Muscle layer of colon (tissue), 2 donors: ENCODE results near the gene IDS.
"Not testable (repeated sequence)": the region's sequence is repeated elsewhere in the genome, so short reads cannot be mapped to it uniquely, and the experiment has no call there.

ENCODE experiments used
- H3K27ac ChIP-seq: one replicate; pipeline ENCODE4 v1.7.0; 2013; ENCODE audit warnings: low read depth, mild to moderate bottlenecking, low read length, moderate library complexity
- H3K27me3 ChIP-seq, 2 donors: one replicate each; pipeline ENCODE4 v1.7.0; 2013; ENCODE audit warnings: low read length in 2 of 2, mild to moderate bottlenecking in 2 of 2; ENCODE audit not compliant: insufficient read depth in 2 of 2, control insufficient read depth in 1 of 2
- H3K36me3 ChIP-seq: one replicate; pipeline ENCODE4 v1.7.0; 2013; ENCODE audit warnings: mild to moderate bottlenecking, low read length; ENCODE audit not compliant: insufficient read depth
- H3K4me1 ChIP-seq: one replicate; pipeline ENCODE4 v1.7.0; 2013; ENCODE audit warnings: mild to moderate bottlenecking, low read length; ENCODE audit not compliant: insufficient read depth
- H3K4me3 ChIP-seq, 2 donors: one replicate each; pipeline ENCODE4 v1.7.0; 2013; ENCODE audit warnings: low read length in 2 of 2, low read depth in 1 of 2, mild to moderate bottlenecking in 1 of 2, moderate library complexity in 1 of 2
- H3K9ac ChIP-seq: one replicate; pipeline ENCODE4 v1.7.0; 2013; ENCODE audit warnings: low read length
- H3K9me3 ChIP-seq: one replicate; pipeline ENCODE4 v1.7.0; 2013; ENCODE audit warnings: mild to moderate bottlenecking, low read length
- donor health status: abdominal sarcoma.
- donor health status: Adenocarcinoma of cecum.

IDS gene

GRCh38 chrX:149510386-149510785 lies 5.3 kb upstream of the IDS start:
- Histone ChIP-seq H3K27ac (no peak overlapping the region), H3K27me3 (no peaks in the 10 kb centered on the region), H3K9me3 (no peaks in the 10 kb centered on the region), H3K4me1 (peaks cover 3% of the 10 kb centered on the region), H3K9ac (no peak overlapping the region), H3K36me3 (no peaks in the 10 kb centered on the region), H3K4me3 (no peak overlapping the region)

GRCh38 chrX:149508467-149508866 lies 3.4 kb upstream of the IDS start:
- Histone ChIP-seq H3K9me3 (no peaks in the 10 kb centered on the region), H3K27me3 (no peaks in the 10 kb centered on the region), H3K9ac (no peak overlapping the region), H3K36me3 (no peaks in the 10 kb centered on the region), H3K4me1 (peaks cover 7% of the 10 kb centered on the region), H3K27ac (no peak overlapping the region), H3K4me3 (no peak overlapping the region)

- Histone ChIP-seq H3K9ac (no peak overlapping the region), H3K9me3 (no peaks in the 10 kb centered on the region), H3K36me3 (peaks cover 11% of the 10 kb centered on the region), H3K4me1 (peaks cover 13% of the 10 kb centered on the region), H3K27me3 (no peaks in the 10 kb centered on the region), H3K4me3 (no peak overlapping the region), H3K27ac (no peak overlapping the region)
Observed at GRCh38 chrX:149506349-149506748, 1.2 kb upstream of the IDS start.

- Histone ChIP-seq H3K27me3 (no peaks in the 10 kb centered on the region), H3K4me3 (no peak overlapping the region), H3K27ac (peak overlapping the region; percentile 60), H3K9ac (no peak overlapping the region), H3K9me3 (no peaks in the 10 kb centered on the region), H3K36me3 (peaks cover 18% of the 10 kb centered on the region), H3K4me1 (peaks cover 13% of the 10 kb centered on the region)
Observed at GRCh38 chrX:149505671-149506070, 565 bp upstream of the IDS start.

- peak overlapping the region; percentile 60 for H3K27ac ChIP-seq
- peaks cover 13% of the 10 kb centered on the region for H3K4me1 ChIP-seq
- H3K9me3 ChIP-seq: no peaks in the 10 kb centered on the region
- H3K36me3 ChIP-seq: peaks cover 28% of the 10 kb centered on the region
- no peaks in the 10 kb centered on the region for H3K27me3 ChIP-seq
- H3K4me3 ChIP-seq: peak overlapping the region; percentile 48 to 58
- H3K9ac ChIP-seq: peak overlapping the region; percentile 44
Observed at GRCh38 chrX:149504226-149504914, 736 bp downstream of the IDS start.

GRCh38 chrX:149503446-149503845 lies 1.7 kb downstream of the IDS start:
- H3K4me3 ChIP-seq, H3K9me3 ChIP-seq, H3K27ac ChIP-seq, H3K9ac ChIP-seq, H3K27me3 ChIP-seq: not testable (repeated sequence)
- Histone ChIP-seq H3K4me1 (peaks cover 13% of the 10 kb centered on the region), H3K36me3 (peaks cover 28% of the 10 kb centered on the region)

GRCh38 chrX:149502923-149503322 lies 2.2 kb downstream of the IDS start:
- not testable (repeated sequence) for H3K27ac ChIP-seq, H3K27me3 ChIP-seq, H3K9ac ChIP-seq, H3K4me3 ChIP-seq, H3K9me3 ChIP-seq
- H3K4me1 ChIP-seq: peaks cover 13% of the 10 kb centered on the region
- peaks cover 31% of the 10 kb centered on the region for H3K36me3 ChIP-seq

GRCh38 chrX:149499766-149500165 lies 5.3 kb downstream of the IDS start:
- Histone ChIP-seq H3K36me3 (peaks cover 60% of the 10 kb centered on the region), H3K4me1 (peaks cover 10% of the 10 kb centered on the region), H3K4me3 (no peak overlapping the region), H3K27me3 (no peaks in the 10 kb centered on the region), H3K9ac (no peak overlapping the region), H3K27ac (no peak overlapping the region), H3K9me3 (no peaks in the 10 kb centered on the region)

- no peaks in the 10 kb centered on the region for H3K9me3 ChIP-seq
- no peak overlapping the region for H3K9ac ChIP-seq
- no peaks in the 10 kb centered on the region for H3K27me3 ChIP-seq
- peaks cover 6% of the 10 kb centered on the region for H3K4me1 ChIP-seq
- H3K36me3 ChIP-seq: peaks cover 68% of the 10 kb centered on the region
- no peak overlapping the region for H3K4me3 ChIP-seq
- H3K27ac ChIP-seq: no peak overlapping the region
Observed at GRCh38 chrX:149498767-149499166, 6.3 kb downstream of the IDS start.

GRCh38 chrX:149497626-149498025 lies 7.5 kb downstream of the IDS start:
- no peak overlapping the region for H3K4me3 ChIP-seq
- H3K9ac ChIP-seq: no peak overlapping the region
- H3K4me1 ChIP-seq: peaks cover 6% of the 10 kb centered on the region
- no peaks in the 10 kb centered on the region for H3K9me3 ChIP-seq
- H3K27ac ChIP-seq: no peak overlapping the region
- peaks cover 75% of the 10 kb centered on the region for H3K36me3 ChIP-seq
- H3K27me3 ChIP-seq: no peaks in the 10 kb centered on the region

GRCh38 chrX:149497054-149497453 lies 8.1 kb downstream of the IDS start:
- Histone ChIP-seq H3K4me3 (no peak overlapping the region), H3K36me3 (peaks cover 76% of the 10 kb centered on the region), H3K4me1 (peaks cover 2% of the 10 kb centered on the region), H3K27ac (no peak overlapping the region), H3K9me3 (no peaks in the 10 kb centered on the region), H3K9ac (no peak overlapping the region), H3K27me3 (no peaks in the 10 kb centered on the region)

- Histone ChIP-seq H3K27me3 (no peaks in the 10 kb centered on the region), H3K9ac (no peak overlapping the region), H3K36me3 (peaks cover 72% of the 10 kb centered on the region), H3K9me3 (no peaks in the 10 kb centered on the region), H3K27ac (no peak overlapping the region), H3K4me3 (no peak overlapping the region), H3K4me1 (no peaks in the 10 kb centered on the region)
Observed at GRCh38 chrX:149495573-149496071, 9.5 kb downstream of the IDS start.
